HepG2 (cell line): ENCODE results near the gene TCERG1. TPM values are rescaled to one million over a fixed set of nuclear protein-coding genes. Genes with fewer than 3 reads are reported as not detected.
A peak's percentile ranks its signal among the peaks of the same experiment; 100 is the strongest.

Experiments used
- ATF1 ChIP-seq: IDR thresholded peaks from 2 replicates; pipeline ENCODE4 v1.6.1; 2016; ENCODE audit warnings: mild to moderate bottlenecking, control low read depth
- CEBPB ChIP-seq: IDR thresholded peaks from 2 replicates; pipeline ENCODE4 v1.6.1; 2011; ENCODE audit warnings: low read depth, low read length, improper control_type of control experiment, borderline replicate concordance
- HDAC2 ChIP-seq: sonication (generic); formaldehyde crosslinking; IDR thresholded peaks from 2 replicates; pipeline ENCODE4 v1.4.0; 2020; ENCODE audit warnings: missing genetic modification reagents
- HINFP ChIP-seq: sonication (generic); formaldehyde crosslinking; IDR thresholded peaks from 2 replicates; pipeline ENCODE4 v1.4.0; 2020; ENCODE audit warnings: low read depth, mild to moderate bottlenecking, missing genetic modification reagents
- MAF1 ChIP-seq: sonication (generic); formaldehyde crosslinking; IDR thresholded peaks from 2 replicates; pipeline ENCODE4 v1.5.0; 2020; ENCODE audit warnings: missing genetic modification reagents, borderline replicate concordance
- MAZ ChIP-seq, 2 experiments: sonication (generic) in 1 of 2; formaldehyde crosslinking in 1 of 2; IDR thresholded peaks; 2 replicates each; pipeline versions ENCODE4 v1.5.0 to v1.6.1; 2012 to 2020; ENCODE audit warnings: low read depth in 2 of 2, mild to moderate bottlenecking in 2 of 2, borderline replicate concordance in 1 of 2, improper control_type of control experiment in 1 of 2, low read length in 1 of 2, missing genetic modification reagents in 1 of 2, moderate library complexity in 1 of 2
- MEIS1 ChIP-seq: sonication (generic); formaldehyde crosslinking; IDR thresholded peaks from 2 replicates; pipeline ENCODE4 v1.9.0; 2021; ENCODE audit warnings: mild to moderate bottlenecking, missing genetic modification reagents, moderate library complexity, borderline replicate concordance
- MIXL1 ChIP-seq: IDR thresholded peaks from 2 replicates; pipeline ENCODE4 v1.6.1; 2016
- NKX3-1 ChIP-seq: sonication (generic); formaldehyde crosslinking; IDR thresholded peaks from 2 replicates; pipeline ENCODE4 v1.5.0; 2020; ENCODE audit warnings: missing genetic modification reagents
- SAP130 ChIP-seq: IDR thresholded peaks from 2 replicates; pipeline ENCODE4 v1.6.1; 2016; ENCODE audit warnings: low read depth
- U2AF2 ChIP-seq: fragments of 200-400 bp; formaldehyde crosslinking; IDR thresholded peaks from 2 replicates; pipeline ENCODE4 v1.6.1; 2017; ENCODE audit warnings: low read depth, mild to moderate bottlenecking, low read length
- ZBTB33 ChIP-seq: sonication (generic); formaldehyde crosslinking; IDR thresholded peaks from 2 replicates; pipeline ENCODE4 v1.4.0; 2020; ENCODE audit warnings: missing genetic modification reagents
- ZKSCAN8 ChIP-seq: IDR thresholded peaks from 2 replicates; pipeline ENCODE4 v1.6.1; 2016; ENCODE audit warnings: borderline replicate concordance, missing genetic modification reagents, missing compliant biosample characterization
- ZNF253 ChIP-seq: sonication (generic); formaldehyde crosslinking; IDR thresholded peaks from 2 replicates; pipeline ENCODE4 v1.8.0; 2022; ENCODE audit warnings: mild to moderate bottlenecking, missing genetic modification reagents, borderline replicate concordance
- ZNF317 ChIP-seq: sonication (generic); formaldehyde crosslinking; IDR thresholded peaks from 2 replicates; pipeline ENCODE4 v1.5.0; 2020; ENCODE audit warnings: mild to moderate bottlenecking, missing genetic modification reagents
- ZNF343 ChIP-seq: sonication (generic); formaldehyde crosslinking; IDR thresholded peaks from 2 replicates; pipeline ENCODE4 v1.4.0; 2020; ENCODE audit warnings: mild to moderate bottlenecking, missing genetic modification reagents
- ZNF496 ChIP-seq: sonication (generic); formaldehyde crosslinking; IDR thresholded peaks from 2 replicates; pipeline ENCODE4 v1.8.1; 2023; ENCODE audit warnings: mild to moderate bottlenecking, moderate library complexity, missing genetic modification reagents; ENCODE audit not compliant: insufficient replicate concordance
- ZNF558 ChIP-seq: sonication (generic); formaldehyde crosslinking; IDR thresholded peaks from 2 replicates; pipeline ENCODE4 v1.9.0; 2022; ENCODE audit warnings: mild to moderate bottlenecking, missing genetic modification reagents, borderline replicate concordance
- ZNF724P ChIP-seq: sonication (generic); formaldehyde crosslinking; IDR thresholded peaks from 2 replicates; pipeline ENCODE4 v1.8.0; 2022; ENCODE audit warnings: missing genetic modification reagents, borderline replicate concordance
- ZNF749 ChIP-seq: sonication (generic); formaldehyde crosslinking; IDR thresholded peaks from 2 replicates; pipeline ENCODE4 v1.8.0; 2022; ENCODE audit warnings: mild to moderate bottlenecking, missing genetic modification reagents, moderate library complexity, borderline replicate concordance
- ZNF773 ChIP-seq: sonication (generic); formaldehyde crosslinking; IDR thresholded peaks from 2 replicates; pipeline ENCODE4 v1.4.0; 2020; ENCODE audit warnings: missing genetic modification reagents, borderline replicate concordance
- ZSCAN25 ChIP-seq: sonication (generic); formaldehyde crosslinking; IDR thresholded peaks from 2 replicates; pipeline ENCODE4 v1.8.0; 2022; ENCODE audit warnings: mild to moderate bottlenecking, missing genetic modification reagents
- ZXDC ChIP-seq: sonication (generic); formaldehyde crosslinking; IDR thresholded peaks from 2 replicates; pipeline ENCODE4 v1.5.0; 2020; ENCODE audit warnings: mild to moderate bottlenecking, missing genetic modification reagents
- polyA plus RNA-seq, 8 experiments: library from polyadenylated mRNA; depleted of rRNA in 3 of 8; stranded (reverse) in 7 of 8; unstranded in 1 of 8; fragments of >200 nt; fragmentation: Illumina TruSeq in 4 of 8; extraction: Trizol in 4 of 8; gene quantifications; 2 replicates each; pipeline versions ENCODE4 v1.2.1 to v1.2.3, GENCODE V29; 2011 to 2016; ENCODE audit warnings: low read depth in 4 of 8, missing spikeins in 1 of 8, mixed read lengths in 1 of 8; ENCODE audit not compliant: insufficient read depth in 1 of 8
- total RNA-seq, 5 experiments: library from RNA; depleted of rRNA; stranded (reverse); fragments of >200 nt; fragmentation: Illumina TruSeq; extraction: Trizol; gene quantifications; 2 replicates each; pipeline ENCODE4 v1.2.3, GENCODE V29; 2016; ENCODE audit warnings: low read depth in 1 of 5

The TCERG1 gene
- total and polyA plus RNA-seq, 2 of the 13 experiments (the other 11 are each of a cell fraction or from before 2014, with no cell fraction given): 71.7 to 86.6 TPM

GRCh38 chr5:146446861-146447733 is at the start of gene TCERG1 (continued):
- TF ChIP-seq ATF1 (peak; percentile 89), HDAC2 (peak; percentile 50), ZKSCAN8 (CRISPR knock-in tag) (peak; percentile 56; the same call in 1 of the 2 replicates), ZXDC (peak; percentile 77; the same call in 1 of the 2 replicates), ZNF724P (CRISPR knock-in tag) (no peak), ZNF773 (CRISPR knock-in tag) (peak; percentile 93), NKX3-1 (CRISPR knock-in tag) (no peak; the same call in 1 of the 2 replicates), ZNF317 (CRISPR knock-in tag) (peak; percentile 8; the same call in 1 of the 2 replicates), HINFP (CRISPR knock-in tag) (no peak), MAF1 (CRISPR knock-in tag) (peak; percentile 86; the same call in 1 of the 2 replicates), ZNF749 (peak; percentile 54; the same call in 1 of the 2 replicates), MEIS1 (CRISPR knock-in tag) (0 out of 2 replicates have a peak, but pooled peaks have one; percentile 24), ZBTB33 (CRISPR knock-in tag) (peak; percentile 74), SAP130 (peak; percentile 79), U2AF2 (no peak), ZNF343 (peak; percentile 61; the same call in 1 of the 2 replicates), ZNF496 (CRISPR knock-in tag) (no peak), ZNF558 (CRISPR knock-in tag) (no peak; the same call in 1 of the 2 replicates), MIXL1 (peak; percentile 56; the same call in 1 of the 2 replicates), ZNF253 (CRISPR knock-in tag) (no peak; the same call in 1 of the 2 replicates), ZSCAN25 (CRISPR knock-in tag) (no peak), CEBPB (0 out of 2 replicates have a peak, but pooled peaks have one; percentile 20), MAZ (IDR thresholded peaks at IDR 0.05; ENCODE audit: borderline replicate concordance, low read depth, low read length) (peak; percentile 49), MAZ (CRISPR knock-in tag; IDR thresholded peaks at IDR 0.05; ENCODE audit: low read depth) (peak; percentile 69)
